SH-SY5Y (cell line): ENCODE results near the gene KIAA1614.

ENCODE experiments used
- GATA2 ChIP-seq: IDR thresholded peaks from 2 replicates; pipeline ENCODE4 v1.6.1; 2011; ENCODE audit warnings: mild to moderate bottlenecking, low read depth, low read length
- GATA3 ChIP-seq: IDR thresholded peaks from 2 replicates; pipeline ENCODE4 v1.6.1; 2011; ENCODE audit warnings: low read depth, mild to moderate bottlenecking, low read length, moderate library complexity

DNA sequence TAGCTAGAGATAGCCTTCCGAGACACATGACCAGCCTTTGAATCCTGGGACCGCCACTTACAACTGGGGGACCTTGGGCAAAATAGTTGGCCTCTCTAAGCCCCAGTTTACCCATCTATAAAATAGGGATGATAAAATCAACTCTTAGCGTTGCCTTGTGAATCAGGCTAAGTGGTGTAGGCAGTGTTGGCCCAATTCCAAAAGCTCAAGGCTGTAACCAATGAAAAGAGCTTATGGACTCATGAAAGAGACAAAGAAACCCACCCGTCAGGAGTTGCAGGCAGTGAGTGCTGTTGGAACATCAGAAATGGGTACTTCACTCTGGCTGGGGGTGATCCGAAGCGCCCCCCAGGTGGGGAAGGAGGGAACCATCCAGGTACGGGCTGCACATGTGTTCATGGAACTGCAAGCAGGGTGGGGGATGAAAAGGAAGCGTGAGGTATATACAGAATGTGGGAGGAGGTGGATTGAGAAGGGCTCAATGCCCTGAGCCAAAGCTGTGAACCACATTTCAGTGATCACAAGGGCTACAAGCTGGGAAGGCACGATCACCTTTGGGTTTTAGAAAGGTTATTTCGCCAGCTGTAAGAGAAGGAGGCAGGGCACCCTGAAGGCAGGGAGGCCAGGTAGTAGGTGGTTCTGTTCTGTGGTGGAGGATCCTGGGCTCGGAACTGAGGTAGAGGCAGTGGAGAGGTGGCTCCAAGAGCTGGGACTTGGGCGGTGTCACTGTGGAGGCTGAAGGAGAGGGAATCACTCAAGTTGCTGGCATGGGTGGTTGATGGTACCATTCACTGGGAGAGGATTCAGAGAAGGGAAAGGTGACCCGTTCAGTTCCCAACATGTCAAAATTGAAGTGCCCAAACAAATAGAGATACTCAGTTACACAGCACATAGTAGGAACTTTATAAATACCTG, 11.4 kb upstream of the KIAA1614 start:
- TF ChIP-seq GATA2 (no peak), GATA3 (no peak)
